Stimulated activated CD4-positive, alpha-beta T cell treated with anti-CD3 and anti-CD28 coated beads, TNF-alpha, amount 100 ng/mL, for 4 hours (primary cell): ENCODE results near the gene NPAS2.

Source experiments
- DNase-seq, 3 experiments: peaks; one replicate each; pipeline ENCODE4 v3.0.0-alpha.2; 2020; ENCODE audit warnings: low read depth in 3 of 3

NPAS2 gene

GRCh38 chr2:100905132-100905805, 85.3 kb downstream of the NPAS2 start:
- no peak for DNase-seq

GRCh38 chr2:100906131-100906530, 86.2 kb downstream of the NPAS2 start:
- no peak for DNase-seq

GRCh38 chr2:100906679-100907078, 86.7 kb downstream of the NPAS2 start:
- DNase-seq = no peak

GRCh38 chr2:100907832-100908231, 87.9 kb downstream of the NPAS2 start:
- DNase-seq = no peak

GRCh38 chr2:100909534-100910081, 89.7 kb downstream of the NPAS2 start:
- no peak for DNase-seq

DNA sequence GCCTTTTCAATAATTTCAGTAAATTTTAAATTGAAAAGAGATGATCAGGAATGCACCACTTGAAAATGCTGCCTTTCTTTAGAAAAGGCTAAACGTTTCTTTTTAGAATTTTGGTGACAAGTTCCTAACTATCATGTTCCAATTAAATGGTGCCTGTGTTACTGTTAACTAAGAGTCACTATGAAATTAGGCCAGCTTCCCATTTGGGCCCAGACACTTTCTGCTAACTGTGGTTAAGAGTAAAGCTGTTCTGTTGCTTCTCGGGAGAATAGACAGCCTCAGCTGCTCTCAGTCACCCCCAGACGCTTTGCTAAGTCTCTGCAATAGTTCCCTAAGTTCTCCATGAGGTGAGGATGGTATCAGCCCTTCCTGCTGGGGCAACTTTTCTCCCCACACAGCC, 90.2 kb downstream of the NPAS2 start:
- DNase-seq = no peak

DNA sequence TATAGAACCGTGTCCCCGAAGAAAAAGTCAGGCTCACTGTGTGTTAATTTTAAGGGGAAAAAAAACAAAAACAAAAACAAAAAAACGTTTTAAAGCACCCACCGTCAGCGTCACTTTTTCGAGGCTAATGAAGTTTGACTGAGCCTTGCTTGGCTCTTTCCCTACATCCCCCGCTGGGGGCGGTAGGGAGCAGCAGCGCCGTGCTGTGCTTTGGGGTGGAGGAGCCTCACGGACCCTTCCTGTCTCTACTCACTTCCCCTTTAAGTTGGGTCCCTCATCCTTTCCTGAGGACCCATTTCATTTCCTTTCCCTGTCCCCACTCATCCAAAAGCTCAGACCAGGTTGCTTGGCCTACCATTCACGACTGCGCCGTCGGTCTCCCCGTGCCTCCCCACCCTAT, 99.4 kb downstream of the NPAS2 start:
- DNase-seq = no peak

- no peak for DNase-seq
These were observed 101.8 kb downstream of the NPAS2 start for GRCh38 chr2:100921685-100922161.

GRCh38 chr2:100923461-100924060, 103.6 kb downstream of the NPAS2 start:
- no peak for DNase-seq

- DNase-seq = no peak
These were observed 104.2 kb downstream of the NPAS2 start for GRCh38 chr2:100924122-100924519.

DNA sequence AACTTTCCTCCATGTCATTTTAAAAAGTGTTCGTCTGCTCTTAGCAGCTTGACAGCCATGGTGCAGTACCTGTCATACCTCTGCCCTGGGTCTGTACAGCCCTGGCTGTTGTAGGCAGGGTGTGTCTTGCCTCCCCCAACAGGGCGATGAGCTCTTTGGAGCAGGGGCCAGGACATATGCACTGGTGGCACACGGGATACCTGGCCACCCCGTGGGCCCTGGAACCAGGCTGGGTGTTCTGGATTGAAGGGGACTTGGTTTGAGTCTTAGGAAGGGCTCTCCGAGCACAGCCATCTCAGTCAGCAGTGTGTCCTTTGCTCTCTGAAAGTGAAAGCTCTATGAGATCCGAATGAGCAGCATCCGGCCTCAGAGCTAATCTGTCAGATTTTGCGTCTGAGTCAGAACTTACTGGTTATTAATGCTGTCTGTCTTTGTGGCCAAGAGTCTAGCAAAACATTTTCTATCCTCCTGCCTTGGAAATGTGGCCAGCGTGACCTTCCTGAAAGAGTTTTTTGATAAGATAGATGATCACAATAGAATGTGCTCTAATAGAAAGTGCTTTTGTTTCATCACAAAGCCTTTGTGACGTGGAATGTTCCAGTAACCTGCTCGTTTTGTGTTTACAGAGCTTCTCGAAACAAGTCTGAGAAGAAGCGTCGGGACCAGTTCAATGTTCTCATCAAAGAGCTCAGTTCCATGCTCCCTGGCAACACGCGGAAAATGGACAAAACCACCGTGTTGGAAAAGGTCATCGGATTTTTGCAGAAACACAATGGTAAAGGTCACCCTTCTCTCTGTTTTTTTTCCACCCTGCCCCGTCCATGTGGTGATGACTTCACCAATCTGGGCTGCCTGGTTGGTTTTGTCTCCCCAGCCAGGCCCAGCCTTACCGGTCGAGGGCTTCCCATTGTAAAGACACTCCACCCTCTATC, 104.8 kb downstream of the NPAS2 start:
- DNase-seq = no peak

GRCh38 chr2:100928235-100928634, 108.3 kb downstream of the NPAS2 start:
- no peak for DNase-seq

GRCh38 chr2:100929147-100929546, 109.2 kb downstream of the NPAS2 start:
- DNase-seq = no peak

DNA sequence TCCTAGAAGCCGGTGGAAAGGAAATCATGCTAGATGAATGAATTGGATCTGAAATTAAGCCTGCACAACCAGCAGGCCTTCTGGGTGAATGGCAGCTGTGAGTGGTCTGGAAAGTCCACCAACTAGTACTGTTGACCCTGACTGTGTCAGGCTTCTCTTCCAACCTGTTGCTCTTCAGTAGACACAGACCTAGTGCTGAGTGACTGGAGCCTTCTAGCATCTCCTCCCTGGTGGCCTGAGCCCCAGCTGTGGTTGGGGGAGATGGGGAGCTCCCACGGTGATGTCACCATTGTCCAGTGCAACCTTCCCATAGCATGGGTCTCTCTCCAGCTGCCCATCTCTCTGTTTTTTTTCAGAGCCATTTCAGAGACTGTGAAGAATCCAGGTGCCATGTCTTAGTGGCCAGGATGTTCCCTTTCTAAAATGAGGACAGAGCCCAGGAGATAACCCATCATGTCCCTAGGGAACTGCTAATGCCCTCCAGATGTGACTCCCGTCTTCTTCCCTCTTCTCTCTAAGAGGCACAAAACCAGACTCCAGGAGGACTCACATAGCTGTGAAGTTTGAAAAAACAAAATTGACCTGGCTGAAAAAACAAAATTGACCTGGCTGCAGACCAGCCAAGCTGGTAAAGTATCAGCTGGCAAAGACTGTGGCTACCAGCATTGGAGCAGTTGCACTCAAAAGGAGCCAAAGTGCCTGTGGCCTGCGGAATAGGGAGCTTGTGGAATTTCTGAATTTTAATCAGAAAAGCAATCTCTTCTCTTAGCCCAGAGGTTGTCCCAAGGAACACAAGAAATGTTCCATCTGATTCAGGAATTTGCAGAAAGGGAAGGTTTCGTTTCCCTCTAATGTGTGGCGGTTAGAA, 114.8 kb downstream of the NPAS2 start:
- DNase-seq = no peak

DNA sequence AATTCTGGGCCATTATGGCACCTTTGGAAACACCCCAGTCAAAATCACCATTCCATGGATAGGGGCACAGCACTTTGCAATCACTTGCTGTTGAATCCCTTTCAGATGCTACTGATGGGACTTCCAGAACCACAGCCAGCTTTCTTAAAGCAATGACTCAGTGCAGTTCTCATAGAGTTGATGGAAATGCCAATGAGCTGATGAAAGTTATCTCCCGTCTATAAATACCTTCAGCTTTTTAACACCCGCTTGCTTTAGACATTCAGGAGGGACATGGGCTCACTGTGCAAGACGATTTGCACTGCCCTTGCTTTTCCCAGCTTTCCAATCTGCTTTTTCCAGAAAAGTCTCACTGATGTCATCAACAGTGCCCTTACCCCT, 115.4 kb downstream of the NPAS2 start:
- DNase-seq = no peak

DNA sequence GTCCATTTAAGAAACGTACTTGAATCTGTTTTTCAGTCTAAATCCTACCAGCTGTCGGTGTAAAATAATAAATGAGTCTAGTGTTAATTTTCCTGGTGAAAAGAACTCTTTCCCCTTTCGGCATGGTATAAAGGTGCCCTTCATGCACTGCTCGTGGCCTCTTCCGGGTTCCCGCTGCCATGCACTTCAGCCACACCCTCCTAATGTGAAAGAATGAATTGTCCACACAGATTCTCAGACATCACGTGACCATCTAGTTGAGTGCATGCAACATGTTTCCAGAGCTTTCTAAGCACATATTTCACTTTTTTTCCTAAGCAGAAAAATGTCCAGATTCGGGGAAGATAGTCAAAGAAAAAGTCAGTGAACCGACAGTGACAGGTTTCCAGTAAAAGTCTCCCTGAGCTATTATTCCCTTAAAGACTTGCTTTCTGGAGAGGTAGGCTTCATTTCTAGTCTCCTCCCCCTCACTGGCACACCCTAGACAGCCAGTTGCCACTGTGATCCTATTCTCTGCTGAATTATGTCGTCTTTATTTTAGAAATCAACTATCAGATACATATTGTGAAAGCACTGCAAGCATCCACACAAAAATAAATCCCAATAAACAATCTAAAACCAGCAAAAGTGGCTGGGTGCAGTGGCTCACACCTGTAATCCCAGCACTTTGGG, 116.3 kb downstream of the NPAS2 start:
- no peak for DNase-seq

GRCh38 chr2:100936972-100937542, 117.1 kb downstream of the NPAS2 start:
- no peak for DNase-seq

DNA sequence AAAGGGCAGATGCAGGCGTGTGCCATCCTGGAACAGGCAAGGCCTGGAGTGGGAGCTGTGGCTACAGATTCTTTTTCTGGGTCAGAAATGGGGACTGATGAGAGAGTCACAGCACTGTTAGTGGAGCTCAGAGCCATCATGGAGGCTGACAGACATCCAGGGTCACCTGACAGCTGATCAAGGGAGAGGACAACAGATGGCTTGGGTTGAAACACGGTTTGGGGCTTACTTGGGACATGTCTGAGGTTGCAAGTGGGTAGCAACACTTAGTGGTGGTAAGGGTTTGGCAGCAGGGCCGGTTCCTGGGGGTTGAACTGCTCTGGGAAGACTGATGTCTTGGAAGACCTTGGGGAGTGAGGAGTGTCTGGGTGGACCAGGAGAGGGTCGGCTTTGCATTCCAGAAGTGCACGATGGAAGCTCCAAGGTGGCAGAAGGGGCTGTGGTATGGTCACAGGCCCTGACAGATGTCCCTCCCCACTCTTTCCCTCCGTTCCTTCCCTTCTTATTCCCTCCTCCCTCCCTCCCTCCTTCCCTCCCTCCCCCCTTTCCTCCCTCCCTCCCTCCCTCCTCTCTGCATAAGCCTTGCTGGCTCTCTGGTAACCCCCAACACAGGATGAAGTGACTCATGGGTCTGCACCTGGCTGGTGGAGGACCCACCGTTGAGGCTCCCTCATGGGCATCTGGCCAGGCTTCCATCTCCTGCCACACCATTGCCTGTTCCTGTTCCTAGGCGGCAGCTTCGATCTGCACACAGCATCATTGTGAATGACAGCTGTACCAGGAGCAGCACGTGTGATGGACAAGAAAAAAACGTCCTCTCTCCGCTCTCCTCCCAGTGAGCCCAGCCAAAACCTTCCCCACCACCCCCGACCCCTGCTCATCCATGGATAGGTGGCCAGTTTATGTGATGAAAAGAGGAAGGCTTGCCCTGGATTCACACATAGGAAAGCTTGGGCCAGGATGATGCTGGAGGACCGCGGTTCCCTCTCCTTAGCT, 118.4 kb downstream of the NPAS2 start:
- no peak for DNase-seq

DNA sequence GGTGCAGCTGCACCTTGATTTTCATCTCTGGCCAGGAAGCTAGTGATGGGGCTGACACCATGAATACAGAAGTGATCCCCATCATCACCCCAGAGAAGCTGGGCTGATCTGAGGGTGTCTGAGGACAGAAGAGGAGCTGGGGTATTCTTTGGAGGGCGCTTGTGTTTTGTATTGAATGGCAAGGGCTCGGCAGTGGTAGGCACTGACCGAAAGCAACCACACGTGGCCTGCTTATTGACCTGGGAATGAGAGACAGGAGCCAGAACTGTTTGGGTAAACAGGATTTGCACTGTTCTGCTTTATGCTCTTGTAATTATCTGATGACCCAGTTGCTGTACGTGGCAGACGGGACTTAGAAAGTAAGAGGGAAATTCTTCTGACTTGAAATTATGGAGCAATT, 119.5 kb downstream of the NPAS2 start:
- no peak for DNase-seq
